ENCODE data around the gene ACAP3.

- TF ChIP-seq, protein P1, sequence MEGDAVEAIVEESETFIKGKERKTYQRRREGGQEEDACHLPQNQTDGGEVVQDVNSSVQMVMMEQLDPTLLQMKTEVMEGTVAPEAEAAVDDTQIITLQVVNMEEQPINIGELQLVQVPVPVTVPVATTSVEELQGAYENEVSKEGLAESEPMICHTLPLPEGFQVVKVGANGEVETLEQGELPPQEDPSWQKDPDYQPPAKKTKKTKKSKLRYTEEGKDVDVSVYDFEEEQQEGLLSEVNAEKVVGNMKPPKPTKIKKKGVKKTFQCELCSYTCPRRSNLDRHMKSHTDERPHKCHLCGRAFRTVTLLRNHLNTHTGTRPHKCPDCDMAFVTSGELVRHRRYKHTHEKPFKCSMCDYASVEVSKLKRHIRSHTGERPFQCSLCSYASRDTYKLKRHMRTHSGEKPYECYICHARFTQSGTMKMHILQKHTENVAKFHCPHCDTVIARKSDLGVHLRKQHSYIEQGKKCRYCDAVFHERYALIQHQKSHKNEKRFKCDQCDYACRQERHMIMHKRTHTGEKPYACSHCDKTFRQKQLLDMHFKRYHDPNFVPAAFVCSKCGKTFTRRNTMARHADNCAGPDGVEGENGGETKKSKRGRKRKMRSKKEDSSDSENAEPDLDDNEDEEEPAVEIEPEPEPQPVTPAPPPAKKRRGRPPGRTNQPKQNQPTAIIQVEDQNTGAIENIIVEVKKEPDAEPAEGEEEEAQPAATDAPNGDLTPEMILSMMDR (IDR thresholded peaks at IDR 0.05 in 2 of 3, conservative IDR thresholded peaks at IDR 0.05 in 1 of 3; ENCODE audit: control insufficient read depth in 2 of 3, extremely low read depth in 1 of 3, insufficient read depth in 1 of 3, low read depth in 3 of 3, low read length in 3 of 3): no peak
- TF ChIP-seq EZH2 (IDR thresholded peaks at IDR 0.05; ENCODE audit: borderline replicate concordance, control insufficient read depth, low read depth, low read length): no peak
- TF ChIP-seq RFX5 (IDR thresholded peaks at IDR 0.05; ENCODE audit: low read depth, low read length): no peak
These were observed 62.4 kb downstream of the ACAP3 start for GRCh38 chr1:1245178-1245816.
